Measurements from ENCODE around the gene IRF4.
"Not testable (repeated sequence)": the region's sequence is repeated elsewhere in the genome, so short reads cannot be mapped to it uniquely, and the experiment has no call there.

The IRF4 gene

GRCh38 chr6:421211-421610 lies 29.7 kb downstream of the IRF4 start:
- DNase-seq (ENCODE audit: low read depth in 2 of 2): no peak

DNA sequence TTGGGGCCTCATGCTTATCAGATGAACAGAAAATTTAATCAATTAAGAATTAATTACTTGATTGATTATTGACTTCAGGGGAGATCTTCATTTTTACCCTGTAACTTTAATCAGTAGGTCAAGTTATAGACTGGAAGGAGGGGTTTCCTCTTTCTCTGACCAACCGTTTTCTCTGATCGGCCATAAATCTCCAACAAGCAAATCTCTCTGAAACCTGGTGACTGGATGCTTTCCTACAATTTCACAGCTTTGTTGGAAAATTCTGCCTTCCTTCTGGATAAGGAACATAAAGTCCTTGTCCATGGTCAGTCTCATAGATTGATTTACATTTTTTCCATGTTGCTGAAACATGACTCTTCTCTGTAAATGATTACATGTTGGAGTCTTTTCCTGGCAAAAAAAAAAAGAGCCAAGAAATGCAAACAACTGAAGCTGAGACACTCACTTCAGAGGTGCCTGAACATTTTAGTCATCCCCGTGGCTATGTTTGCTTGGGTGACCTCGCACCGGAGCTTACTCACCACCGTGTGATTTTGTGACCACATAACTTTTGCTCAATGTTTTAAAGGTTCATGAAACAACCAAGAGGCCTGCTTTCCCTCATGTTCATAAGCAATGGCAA lies 31.0 kb downstream of the IRF4 start:
- no peak for DNase-seq (ENCODE audit: low read depth in 2 of 2)

GRCh38 chr6:423055-423798 lies 31.7 kb downstream of the IRF4 start:
- no peak for DNase-seq (ENCODE audit: low read depth in 2 of 2)

DNA sequence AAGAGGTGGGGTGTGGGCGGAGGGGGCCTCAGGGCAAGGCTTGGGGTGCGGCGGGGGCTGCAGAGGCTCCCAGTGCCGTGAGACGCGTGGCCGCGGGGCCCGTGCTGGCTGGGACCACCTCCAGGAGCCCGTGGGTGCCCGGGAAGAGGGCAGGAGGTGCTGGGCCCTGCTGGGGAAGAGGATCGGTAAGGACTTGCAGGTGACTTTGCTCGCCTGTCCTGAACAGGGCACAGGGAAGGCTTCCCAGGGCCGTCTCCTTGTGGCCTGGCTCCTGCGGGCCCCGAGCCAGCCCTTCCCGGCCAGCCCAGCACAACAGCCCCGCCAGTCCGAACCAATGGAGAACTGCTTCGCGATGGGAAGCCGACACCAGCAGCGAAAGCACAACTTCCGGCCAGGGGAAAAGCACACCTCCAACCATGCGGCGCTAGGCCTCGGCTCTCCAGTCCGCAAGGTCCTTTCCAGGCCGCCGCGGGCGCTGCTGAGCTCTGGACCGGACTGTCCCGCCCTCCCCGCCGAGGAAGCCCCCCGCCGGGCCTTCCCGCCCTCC lies 32.3 kb downstream of the IRF4 start:
- no peak for DNase-seq (ENCODE audit: low read depth in 2 of 2)

DNA sequence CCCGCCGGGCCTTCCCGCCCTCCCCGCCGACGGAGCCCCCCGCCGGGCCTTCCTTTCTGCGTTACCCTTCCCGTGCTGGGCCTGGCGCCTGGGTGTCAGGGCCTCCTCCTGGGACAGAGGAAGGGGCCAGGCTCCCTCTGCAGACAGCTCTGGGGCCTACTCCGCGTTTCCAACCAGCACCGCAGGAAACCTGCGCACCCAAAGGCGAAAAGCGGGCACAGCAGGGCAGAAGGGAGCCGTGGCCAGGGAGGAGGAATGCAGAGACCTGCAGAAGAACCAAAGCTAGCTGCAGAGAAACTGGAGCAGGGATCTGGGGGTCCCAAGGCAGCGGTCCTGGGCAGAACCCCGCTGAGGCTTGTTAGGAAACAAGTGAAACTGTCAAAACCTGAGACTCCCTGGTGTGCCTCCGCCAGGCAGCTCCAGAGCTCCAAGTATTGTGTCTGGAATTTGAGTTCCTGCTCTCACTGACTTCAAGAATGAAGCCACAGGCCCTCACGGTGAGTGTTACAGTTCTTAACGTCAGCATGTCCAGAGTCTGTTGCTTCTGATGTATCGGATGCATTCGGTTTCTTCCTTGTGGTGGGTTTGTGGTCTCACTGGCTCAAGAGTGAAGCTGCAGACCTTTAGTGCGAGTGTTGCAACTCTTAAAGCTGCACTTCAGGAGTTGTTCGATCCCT lies 33.3 kb downstream of the IRF4 start:
- DNase-seq (ENCODE audit: low read depth in 2 of 2): no peak

DNA sequence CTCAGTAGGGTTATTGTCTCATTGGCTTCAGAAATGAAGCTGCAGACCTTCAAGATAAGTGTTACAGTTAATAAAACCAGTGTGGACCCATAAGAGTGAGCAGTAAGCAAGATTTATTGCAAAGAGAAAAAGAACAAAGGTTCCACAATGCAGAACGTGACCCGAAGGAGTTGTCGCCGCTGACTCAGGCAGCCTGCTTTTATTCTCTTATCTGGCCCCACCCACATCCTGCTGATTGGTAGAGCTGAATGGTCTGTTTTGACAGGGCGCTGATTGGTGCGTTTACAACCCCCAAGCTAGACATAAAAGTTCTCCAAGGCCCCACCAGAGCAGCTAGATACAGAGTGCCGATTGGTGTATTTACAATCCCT lies 33.9 kb downstream of the IRF4 start:
- DNase-seq (ENCODE audit: low read depth in 2 of 2): not testable (repeated sequence)

GRCh38 chr6:426198-426738 lies 34.7 kb downstream of the IRF4 start:
- not testable (repeated sequence) for DNase-seq (ENCODE audit: low read depth in 2 of 2)

DNA sequence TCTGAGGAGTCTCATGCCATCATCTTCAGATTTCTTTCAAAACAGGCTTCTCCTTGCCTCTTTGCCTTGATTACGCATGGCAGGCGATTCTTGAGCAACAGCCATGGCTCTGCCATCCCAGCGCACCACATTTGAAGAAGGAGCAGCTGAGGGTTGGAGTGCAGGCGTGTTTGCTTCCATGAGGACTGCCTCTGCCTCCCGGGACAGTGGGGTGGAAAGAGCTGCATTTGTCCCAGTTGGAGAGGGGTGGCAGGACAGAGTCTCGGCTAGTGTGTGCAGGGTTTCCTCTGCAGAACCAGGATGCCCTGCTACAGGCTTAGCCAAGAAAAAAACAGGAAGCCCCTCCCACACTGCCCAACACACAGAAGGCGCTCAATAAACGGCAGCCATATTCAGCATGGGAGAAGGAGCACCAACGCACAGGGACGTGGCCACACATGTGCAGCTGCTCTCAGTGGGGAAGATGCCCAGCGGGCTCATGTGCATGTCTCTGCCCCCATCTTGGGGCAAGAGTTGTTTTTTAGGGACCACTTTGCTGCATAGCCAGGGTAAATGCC lies 36.6 kb downstream of the IRF4 start:
- DNase-seq (ENCODE audit: low read depth in 2 of 2): no peak

GRCh38 chr6:429515-430121 lies 38.1 kb downstream of the IRF4 start:
- DNase-seq (ENCODE audit: low read depth in 2 of 2): no peak

DNA sequence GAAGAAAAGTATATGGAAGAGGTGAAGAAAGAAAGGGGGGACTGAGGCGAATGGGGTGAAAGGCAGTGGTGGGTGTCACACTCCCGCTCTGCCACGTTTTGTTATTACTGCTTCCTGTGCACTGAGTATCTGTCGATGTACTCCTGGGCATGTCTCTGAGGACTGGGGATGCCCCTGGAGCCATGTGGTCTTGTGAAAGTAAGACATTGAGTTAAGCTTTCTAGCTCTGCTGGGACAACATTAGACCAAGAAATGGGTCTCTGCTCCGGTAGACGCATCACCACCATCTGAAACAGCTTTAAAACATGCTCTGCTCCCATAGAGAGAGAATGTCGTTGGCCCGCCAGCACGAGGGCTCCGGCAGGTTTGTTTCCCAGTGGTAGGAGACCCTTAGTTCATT lies 40.0 kb downstream of the IRF4 start:
- DNase-seq (ENCODE audit: low read depth in 2 of 2): no peak

GRCh38 chr6:431986-432385 lies 40.4 kb downstream of the IRF4 start:
- no peak for DNase-seq (ENCODE audit: low read depth in 2 of 2)

DNA sequence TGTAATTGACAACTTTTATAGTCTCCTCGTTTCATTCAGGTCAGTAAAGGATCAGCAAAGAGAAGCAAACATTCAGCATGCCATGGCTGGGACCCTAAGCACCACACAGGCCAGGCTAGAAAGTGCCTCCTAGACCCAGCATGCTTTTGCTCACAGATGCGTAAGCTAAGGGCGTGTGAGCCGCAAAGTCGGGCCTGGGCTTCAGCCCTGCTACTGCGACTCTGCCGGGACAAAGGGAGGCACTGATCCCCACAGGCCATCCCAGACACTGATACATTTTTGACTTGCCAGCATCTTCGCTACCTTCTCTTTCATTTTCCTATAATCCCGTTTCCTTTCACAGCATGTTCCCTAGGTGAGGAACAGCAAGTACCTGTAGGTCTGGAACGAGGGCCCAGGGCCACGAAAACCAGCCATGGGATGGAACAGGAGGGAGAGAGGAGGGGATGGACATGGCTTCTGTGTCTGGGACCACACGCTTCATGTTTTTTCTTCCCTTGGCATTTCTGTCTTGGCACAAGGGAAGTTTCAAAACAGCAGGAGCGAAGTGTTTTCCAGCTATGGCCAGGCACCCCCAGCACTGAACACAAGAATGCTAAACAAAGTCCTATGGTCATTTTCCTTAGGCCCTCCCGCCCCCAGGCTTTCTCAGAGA lies 42.6 kb downstream of the IRF4 start:
- DNase-seq (ENCODE audit: low read depth in 2 of 2): no peak

DNA sequence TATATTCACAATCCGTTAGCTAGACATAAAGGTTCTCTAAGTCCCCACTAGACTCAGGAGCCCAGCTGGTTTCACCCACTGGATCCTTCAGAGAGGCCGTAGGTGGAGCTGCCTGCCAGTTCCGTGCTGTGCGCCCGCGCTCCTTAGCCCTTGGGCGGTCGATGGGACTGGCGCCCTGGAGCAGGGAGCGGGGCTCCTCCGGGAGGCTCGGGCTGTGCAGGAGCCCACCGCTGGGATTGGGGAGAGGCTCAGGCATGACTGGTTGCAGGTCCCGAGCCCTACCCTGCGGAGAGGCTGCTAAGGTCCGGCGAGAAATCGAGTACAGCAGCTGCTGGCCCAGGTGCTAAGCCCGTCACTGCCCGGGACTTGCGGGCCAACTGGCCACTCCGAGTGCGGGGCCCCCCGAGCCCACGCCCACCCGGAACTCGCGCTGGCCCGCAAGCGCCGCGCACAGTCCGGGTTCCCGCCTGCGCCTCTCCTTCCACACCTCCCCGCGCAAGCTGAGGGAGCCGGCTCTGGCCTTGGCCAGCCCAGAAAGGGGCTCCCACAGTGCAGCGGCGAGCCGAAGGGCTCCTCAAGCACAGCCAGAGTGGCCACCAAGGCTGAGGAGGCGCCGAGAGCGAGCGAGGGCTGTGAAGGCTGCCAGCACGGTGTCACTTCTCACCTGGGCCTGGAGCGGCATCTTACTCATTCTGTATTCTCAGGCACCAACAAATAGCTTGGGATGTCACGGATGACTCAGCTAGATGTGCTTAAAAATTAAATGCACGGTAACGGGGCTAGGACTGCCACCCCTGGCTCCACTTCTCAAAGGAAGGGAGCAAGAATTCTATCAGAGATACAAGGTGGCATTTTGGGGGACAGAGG lies 44.1 kb downstream of the IRF4 start:
- no peak for DNase-seq (ENCODE audit: low read depth in 2 of 2)

DNA sequence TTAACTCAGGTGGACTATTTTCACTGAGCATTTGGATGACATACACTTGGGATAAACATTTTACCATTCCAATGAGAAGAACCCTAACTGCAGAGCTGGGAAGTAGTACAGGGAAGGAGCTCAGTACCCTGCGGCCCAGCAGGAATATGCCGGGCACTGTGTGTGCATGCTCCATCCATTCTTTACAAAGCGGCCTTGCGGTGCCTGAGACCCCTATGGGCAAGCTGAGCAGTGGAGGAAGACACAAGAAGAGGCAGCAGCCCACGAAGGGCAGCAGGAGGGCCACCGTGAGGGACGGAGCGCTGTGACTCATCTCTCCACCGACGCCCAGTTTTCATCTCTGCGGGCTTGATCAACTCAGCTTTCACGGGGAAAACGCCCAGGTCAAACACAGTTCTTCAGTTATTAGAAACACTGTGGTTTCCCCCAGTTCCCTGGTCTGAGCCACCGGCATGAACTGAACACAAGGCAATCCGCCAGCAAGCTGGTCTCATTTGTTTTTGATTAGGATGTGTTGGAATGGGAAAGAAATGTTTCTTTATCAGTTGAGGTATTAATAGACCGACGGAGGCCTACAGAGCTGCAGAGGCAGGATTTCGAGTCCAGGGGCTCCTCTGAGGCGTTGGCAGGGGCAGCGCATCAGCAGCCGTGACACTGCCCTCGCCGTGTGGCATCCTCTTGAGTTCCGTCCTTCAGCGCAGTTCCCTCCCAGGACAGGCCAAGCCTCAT lies 44.9 kb downstream of the IRF4 start:
- no peak for DNase-seq (ENCODE audit: low read depth in 2 of 2)

- no peak for DNase-seq (ENCODE audit: low read depth in 2 of 2)
These were observed 45.5 kb downstream of the IRF4 start for GRCh38 chr6:437037-437392.

GRCh38 chr6:438634-439170 lies 47.1 kb downstream of the IRF4 start:
- no peak for DNase-seq (ENCODE audit: low read depth in 2 of 2)

DNA sequence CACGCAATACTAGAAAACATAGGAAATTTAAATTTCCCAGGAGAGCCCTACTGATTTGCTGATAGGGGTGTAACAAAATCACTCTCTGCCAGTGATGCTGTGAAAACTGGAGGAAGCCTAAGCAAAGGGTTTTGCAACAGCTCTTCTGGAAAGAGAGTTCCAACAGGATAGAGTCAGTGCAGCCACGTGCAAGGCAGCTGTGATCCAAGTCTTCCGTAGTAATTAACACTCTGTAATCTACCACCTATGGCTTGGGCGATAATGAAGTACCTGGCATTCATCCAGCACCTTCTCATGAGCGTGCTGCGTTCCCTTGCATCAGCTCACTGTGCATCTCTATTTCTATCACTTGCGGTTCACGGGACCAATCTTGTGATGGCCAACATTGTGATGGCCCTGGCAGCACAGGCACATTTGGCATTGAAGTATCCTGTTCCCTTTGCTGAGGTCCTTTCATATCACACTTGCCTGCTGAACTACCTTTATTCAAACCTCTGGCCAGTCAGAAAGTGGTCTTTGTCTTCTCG lies 48.2 kb downstream of the IRF4 start:
- DNase-seq (ENCODE audit: low read depth in 2 of 2): no peak

DNA sequence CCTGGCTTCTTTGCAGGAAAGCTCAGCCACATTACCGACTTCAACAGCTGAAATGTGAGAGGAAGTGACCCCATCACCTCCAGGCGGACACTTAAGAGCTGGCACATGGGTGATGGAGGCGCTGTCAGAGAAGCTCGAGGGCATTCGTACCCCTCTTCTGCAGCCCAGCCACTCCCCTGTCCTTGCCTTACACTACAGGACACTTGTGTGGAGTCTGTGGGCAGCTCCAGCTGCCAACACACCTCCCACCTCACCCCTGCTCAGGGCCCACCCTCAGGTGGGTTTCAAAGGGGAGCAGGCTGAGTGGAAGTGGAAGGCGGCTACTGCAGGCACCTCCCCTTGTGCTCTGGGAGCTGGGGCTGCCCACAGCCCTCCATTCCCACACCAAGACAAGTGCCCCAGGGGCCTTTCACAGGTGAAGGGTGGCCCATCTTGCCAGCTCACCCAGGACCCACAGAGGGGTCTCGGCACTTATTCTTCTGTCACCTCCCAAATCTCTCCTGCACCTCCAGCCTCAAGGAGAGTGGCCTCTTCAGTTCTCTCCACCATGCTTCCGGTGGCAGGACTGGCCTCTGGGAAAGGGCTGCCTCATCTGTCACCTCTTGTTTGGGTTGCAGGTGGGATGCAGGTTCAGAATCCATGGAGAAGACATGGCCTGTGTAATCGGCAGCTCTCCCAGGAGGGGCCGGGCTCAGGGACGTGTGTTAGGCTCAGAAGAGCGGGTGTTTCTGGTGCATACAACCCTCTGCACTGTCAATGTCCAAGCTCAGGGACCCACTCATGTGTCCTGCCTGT lies 49.8 kb downstream of the IRF4 start:
- no peak for DNase-seq (ENCODE audit: low read depth in 2 of 2)

Data from stimulated activated CD8-positive, alpha-beta memory T cell treated with anti-CD3 and anti-CD28 coated beads, Interleukin-7, amount 100 ng/mL, for 1 hour (primary cell).